Neuron (in vitro differentiated cells): ENCODE measurements around the gene NME9.

Source experiments
- H2AFZ ChIP-seq: one replicate; pipeline ENCODE4 v1.6.1; 2013; ENCODE audit warnings: low read depth, mild to moderate bottlenecking, inconsistent platforms, low read length, moderate library complexity
- H3K27me3 ChIP-seq: one replicate; pipeline ENCODE4 v1.6.1; 2013; ENCODE audit warnings: low read length; ENCODE audit not compliant: insufficient read depth
- H3K36me3 ChIP-seq: one replicate; pipeline ENCODE4 v1.6.1; 2013; ENCODE audit warnings: low read length; ENCODE audit not compliant: insufficient read depth
- H3K4me1 ChIP-seq: one replicate; pipeline ENCODE4 v1.6.1; 2013; ENCODE audit warnings: low read length; ENCODE audit not compliant: insufficient read depth
- H3K4me3 ChIP-seq: 2 replicates; pipeline ENCODE4 v1.5.1; 2013; ENCODE audit warnings: mild to moderate bottlenecking, low read length, moderate library complexity
- H3K9me3 ChIP-seq: one replicate; pipeline ENCODE4 v1.6.1; 2013; ENCODE audit warnings: low read length

Gene NME9

GRCh38 chr3:138369151-138369900 lies 39.7 kb upstream of the NME9 start:
- Histone ChIP-seq H3K9me3 (no peaks in the 10 kb centered on the region), H3K4me1 (no peaks in the 10 kb centered on the region), H2AFZ (no peak overlapping the region), H3K36me3 (peaks cover 3% of the 10 kb centered on the region), H3K4me3 (no peak overlapping the region), H3K27me3 (no peaks in the 10 kb centered on the region)

GRCh38 chr3:138367911-138368310 lies 38.3 kb upstream of the NME9 start:
- no peaks in the 10 kb centered on the region for H3K9me3 ChIP-seq
- no peaks in the 10 kb centered on the region for H3K4me1 ChIP-seq
- no peaks in the 10 kb centered on the region for H3K36me3 ChIP-seq
- no peak overlapping the region for H3K4me3 ChIP-seq
- H3K27me3 ChIP-seq = no peaks in the 10 kb centered on the region
- H2AFZ ChIP-seq = no peak overlapping the region

GRCh38 chr3:138367326-138367850 lies 37.7 kb upstream of the NME9 start:
- Histone ChIP-seq H3K4me3 (no peak overlapping the region), H3K9me3 (no peaks in the 10 kb centered on the region), H3K36me3 (no peaks in the 10 kb centered on the region), H2AFZ (no peak overlapping the region), H3K4me1 (no peaks in the 10 kb centered on the region), H3K27me3 (no peaks in the 10 kb centered on the region)

GRCh38 chr3:138366006-138366759 lies 36.5 kb upstream of the NME9 start:
- no peaks in the 10 kb centered on the region for H3K36me3 ChIP-seq
- no peaks in the 10 kb centered on the region for H3K9me3 ChIP-seq
- no peaks in the 10 kb centered on the region for H3K27me3 ChIP-seq
- H3K4me1 ChIP-seq = no peaks in the 10 kb centered on the region
- H2AFZ ChIP-seq = no peak overlapping the region
- no peak overlapping the region for H3K4me3 ChIP-seq

GRCh38 chr3:138365253-138365555 lies 35.6 kb upstream of the NME9 start:
- H3K36me3 ChIP-seq = no peaks in the 10 kb centered on the region
- no peaks in the 10 kb centered on the region for H3K4me1 ChIP-seq
- no peak overlapping the region for H3K4me3 ChIP-seq
- H3K27me3 ChIP-seq = no peaks in the 10 kb centered on the region
- no peaks in the 10 kb centered on the region for H3K9me3 ChIP-seq
- no peak overlapping the region for H2AFZ ChIP-seq

- no peak overlapping the region for H3K4me3 ChIP-seq
- H3K4me1 ChIP-seq = no peaks in the 10 kb centered on the region
- H3K36me3 ChIP-seq = no peaks in the 10 kb centered on the region
- no peaks in the 10 kb centered on the region for H3K9me3 ChIP-seq
- no peak overlapping the region for H2AFZ ChIP-seq
- H3K27me3 ChIP-seq = no peaks in the 10 kb centered on the region
Observed at GRCh38 chr3:138364356-138365252, 35.0 kb upstream of the NME9 start.

- Histone ChIP-seq H2AFZ (no peak overlapping the region), H3K4me1 (peaks cover 6% of the 10 kb centered on the region), H3K9me3 (no peaks in the 10 kb centered on the region), H3K27me3 (no peaks in the 10 kb centered on the region), H3K4me3 (no peak overlapping the region), H3K36me3 (no peaks in the 10 kb centered on the region)
Observed at GRCh38 chr3:138363322-138363721, 33.7 kb upstream of the NME9 start.

- no peak overlapping the region for H2AFZ ChIP-seq
- peaks cover 6% of the 10 kb centered on the region for H3K4me1 ChIP-seq
- H3K36me3 ChIP-seq = no peaks in the 10 kb centered on the region
- H3K9me3 ChIP-seq = no peaks in the 10 kb centered on the region
- no peaks in the 10 kb centered on the region for H3K27me3 ChIP-seq
- no peak overlapping the region for H3K4me3 ChIP-seq
Observed at GRCh38 chr3:138362538-138362937, 32.9 kb upstream of the NME9 start.

GRCh38 chr3:138361561-138361971 lies 31.9 kb upstream of the NME9 start:
- peaks cover 6% of the 10 kb centered on the region for H3K4me1 ChIP-seq

GRCh38 chr3:138360869-138361525 lies 31.3 kb upstream of the NME9 start:
- no peaks in the 10 kb centered on the region for H3K9me3 ChIP-seq
- H3K4me1 ChIP-seq = peaks cover 6% of the 10 kb centered on the region
- no peaks in the 10 kb centered on the region for H3K36me3 ChIP-seq
- no peak overlapping the region for H3K4me3 ChIP-seq
- no peak overlapping the region for H2AFZ ChIP-seq
- H3K27me3 ChIP-seq = no peaks in the 10 kb centered on the region

More at GRCh38 chr3:138361561-138361971, 31.9 kb upstream of the NME9 start:
- Histone ChIP-seq H3K9me3 (no peaks in the 10 kb centered on the region), H3K4me3 (no peak overlapping the region), H3K36me3 (no peaks in the 10 kb centered on the region), H2AFZ (no peak overlapping the region), H3K27me3 (no peaks in the 10 kb centered on the region)

- H3K4me3 ChIP-seq = no peak overlapping the region
- no peak overlapping the region for H2AFZ ChIP-seq
- no peaks in the 10 kb centered on the region for H3K9me3 ChIP-seq
- H3K36me3 ChIP-seq = no peaks in the 10 kb centered on the region
- H3K27me3 ChIP-seq = no peaks in the 10 kb centered on the region
- H3K4me1 ChIP-seq = peaks cover 6% of the 10 kb centered on the region
Observed at GRCh38 chr3:138359919-138360868, 30.5 kb upstream of the NME9 start.
